Mucosa of descending colon (tissue), 3 donors: ENCODE results near the gene AP3D1. TPM values are rescaled to one million over a fixed set of nuclear protein-coding genes. Genes with fewer than 3 reads are reported as not detected.

Experiments
- ATAC-seq: fragments of 200-7000 bp; cut with Tn5 transposase; one replicate; pipeline ENCODE4 v1.9.1; 2020; ENCODE audit warnings: mild to moderate bottlenecking, moderate library complexity
- DNase-seq, 3 donors: peaks; one replicate each; pipeline ENCODE4 v3.0.0-alpha.2; 2020
- H3K36me3 ChIP-seq: fragments of 200-600 bp; one replicate; pipeline ENCODE4 v1.8.0; 2021; ENCODE audit warnings: low read depth, mild to moderate bottlenecking
- H3K4me1 ChIP-seq: fragments of 200-600 bp; one replicate; pipeline ENCODE4 v1.8.0; 2021; ENCODE audit warnings: low read depth, mild to moderate bottlenecking
- H3K4me3 ChIP-seq: fragments of 200-600 bp; one replicate; pipeline ENCODE4 v1.8.0; 2021; ENCODE audit warnings: mild to moderate bottlenecking
- H3K9me3 ChIP-seq: fragments of 200-600 bp; one replicate; pipeline ENCODE4 v1.8.0; 2021; ENCODE audit warnings: mild to moderate bottlenecking
- intact Hi-C, 2 donors: fragments of 100-400 bp; cut with DNase I in 1 of 2; cut with micrococcal nuclease in 1 of 2; formaldehyde crosslinking; loops; one replicate each; pipeline versions ENCODE4 v1.11.0 to v1.11.1; 2022; cut with DNase I, micrococcal nuclease
- total RNA-seq, 3 donors: library from RNA; stranded (reverse); fragmentation: NEBNext Ultra II Directional in 2 of 3; extraction: Animal tissue kit (Norgen Biotek cat#: 25700) in 2 of 3; gene quantifications; one replicate each; pipeline versions ENCODE4 v1.2.1 to v1.2.4, GENCODE V29; 2021 to 2023
- TF ChIP-seq, protein P1 (sequence below): fragments of 200-600 bp; IDR thresholded peaks from one replicate; pipeline ENCODE4 v1.8.0; 2022; ENCODE audit warnings: antibody characterized with exemption, mild to moderate bottlenecking
- donor health status: DM: no; HTN: no; CAD: no; lungs with moderate emphysema.
- donor health status: DM: no; HTN: no; CAD: no.
- donor health status: DM: no; HTN: yes; CAD: no.

The AP3D1 gene
- total RNA-seq, 3 donors from 2014 or later = 103 to 120 (median 103) TPM

DNA sequence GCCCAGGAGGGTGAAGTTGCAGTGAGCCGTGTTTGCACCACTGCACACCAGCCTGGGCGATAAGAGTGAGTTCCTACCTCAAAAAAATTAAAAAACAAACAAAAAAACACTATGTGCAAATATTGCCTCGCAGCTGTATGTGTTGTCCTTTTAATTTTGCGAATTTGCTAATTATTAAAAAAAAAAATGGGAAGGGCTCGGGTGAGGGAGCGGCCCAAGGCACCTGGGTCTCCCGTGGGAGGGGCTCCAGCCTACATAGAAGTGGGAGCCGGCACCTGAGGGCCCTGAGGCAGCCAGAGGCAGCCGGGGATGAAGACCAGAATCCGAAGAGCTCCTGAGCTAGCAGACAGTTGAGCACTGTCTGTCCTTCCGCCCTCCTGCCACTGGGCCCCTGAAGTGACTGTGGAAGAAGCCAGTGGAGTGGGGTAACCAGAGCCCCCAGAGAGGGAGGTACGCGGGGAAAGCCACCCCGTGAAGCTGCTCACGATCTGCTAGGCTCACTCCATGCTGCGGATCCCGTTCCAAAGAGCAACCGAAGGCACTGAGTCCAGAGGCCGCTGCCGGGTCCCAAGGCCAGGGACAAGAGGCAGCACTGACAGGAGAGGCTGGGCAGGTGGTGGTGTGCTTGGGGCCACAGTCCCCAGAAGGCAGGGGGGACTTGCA lies 48.2 kb downstream of the AP3D1 start:
- Histone ChIP-seq H3K4me3 (no peak overlapping the region), H3K4me1 (no peaks in the 10 kb centered on the region), H3K9me3 (peaks cover 2% of the 10 kb centered on the region), H3K36me3 (peaks cover 1% of the 10 kb centered on the region)
- TF ChIP-seq, protein P1, sequence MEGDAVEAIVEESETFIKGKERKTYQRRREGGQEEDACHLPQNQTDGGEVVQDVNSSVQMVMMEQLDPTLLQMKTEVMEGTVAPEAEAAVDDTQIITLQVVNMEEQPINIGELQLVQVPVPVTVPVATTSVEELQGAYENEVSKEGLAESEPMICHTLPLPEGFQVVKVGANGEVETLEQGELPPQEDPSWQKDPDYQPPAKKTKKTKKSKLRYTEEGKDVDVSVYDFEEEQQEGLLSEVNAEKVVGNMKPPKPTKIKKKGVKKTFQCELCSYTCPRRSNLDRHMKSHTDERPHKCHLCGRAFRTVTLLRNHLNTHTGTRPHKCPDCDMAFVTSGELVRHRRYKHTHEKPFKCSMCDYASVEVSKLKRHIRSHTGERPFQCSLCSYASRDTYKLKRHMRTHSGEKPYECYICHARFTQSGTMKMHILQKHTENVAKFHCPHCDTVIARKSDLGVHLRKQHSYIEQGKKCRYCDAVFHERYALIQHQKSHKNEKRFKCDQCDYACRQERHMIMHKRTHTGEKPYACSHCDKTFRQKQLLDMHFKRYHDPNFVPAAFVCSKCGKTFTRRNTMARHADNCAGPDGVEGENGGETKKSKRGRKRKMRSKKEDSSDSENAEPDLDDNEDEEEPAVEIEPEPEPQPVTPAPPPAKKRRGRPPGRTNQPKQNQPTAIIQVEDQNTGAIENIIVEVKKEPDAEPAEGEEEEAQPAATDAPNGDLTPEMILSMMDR = no peak
- DNase-seq (no peak), ATAC-seq (no peak)
- intact Hi-C loops = no loop called here

DNA sequence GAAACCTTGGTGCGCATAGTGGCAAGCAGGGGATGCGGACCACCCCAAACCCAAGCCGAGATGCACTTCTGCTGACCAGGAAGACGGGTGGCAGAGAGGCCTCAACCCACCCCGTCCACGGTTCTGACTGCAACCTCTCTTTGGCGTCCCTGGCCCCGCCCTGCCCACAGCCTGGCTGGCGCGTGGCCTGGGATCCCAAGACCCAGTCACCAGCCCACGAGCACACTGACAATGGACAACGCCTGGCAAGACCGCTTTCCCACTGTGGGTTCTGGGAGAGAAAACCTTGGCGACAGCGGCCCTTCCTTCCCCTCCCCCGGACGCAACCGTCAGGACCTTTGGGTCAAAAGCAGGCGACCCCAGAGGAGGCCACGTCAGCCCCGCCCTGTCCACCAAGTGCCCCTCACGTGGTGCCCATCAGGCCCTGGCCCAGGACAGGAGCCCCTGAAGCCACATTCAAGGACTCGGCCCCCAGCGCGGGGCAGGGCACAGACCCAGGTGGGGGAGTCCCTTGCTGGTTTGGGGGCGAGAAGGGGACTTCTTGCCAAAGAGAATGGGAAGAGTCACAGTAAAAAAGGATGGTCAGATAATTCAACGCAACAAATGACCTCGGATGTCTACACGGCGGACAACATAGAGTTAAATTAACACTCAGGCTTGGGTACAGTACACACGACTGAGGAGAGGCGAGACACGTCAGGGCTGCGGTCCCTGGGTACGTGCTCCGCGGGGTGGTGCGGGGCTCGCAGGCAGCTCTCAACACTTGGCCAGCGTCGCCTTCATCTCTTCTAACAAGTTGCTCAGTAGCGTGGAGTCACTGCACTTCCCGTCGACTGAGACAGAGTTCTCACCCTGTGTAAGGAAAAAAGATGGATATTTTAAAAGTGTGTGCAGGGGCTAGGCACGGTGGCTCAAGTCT lies 49.7 kb downstream of the AP3D1 start:
- ATAC-seq (no peak), DNase-seq (no peak)
- Histone ChIP-seq H3K4me1 (peaks cover 8% of the 10 kb centered on the region), H3K4me3 (no peak overlapping the region), H3K9me3 (peaks cover 2% of the 10 kb centered on the region), H3K36me3 (no peaks in the 10 kb centered on the region)
- intact Hi-C loops = no loop called here
- TF ChIP-seq, protein P1 = no peak

DNA sequence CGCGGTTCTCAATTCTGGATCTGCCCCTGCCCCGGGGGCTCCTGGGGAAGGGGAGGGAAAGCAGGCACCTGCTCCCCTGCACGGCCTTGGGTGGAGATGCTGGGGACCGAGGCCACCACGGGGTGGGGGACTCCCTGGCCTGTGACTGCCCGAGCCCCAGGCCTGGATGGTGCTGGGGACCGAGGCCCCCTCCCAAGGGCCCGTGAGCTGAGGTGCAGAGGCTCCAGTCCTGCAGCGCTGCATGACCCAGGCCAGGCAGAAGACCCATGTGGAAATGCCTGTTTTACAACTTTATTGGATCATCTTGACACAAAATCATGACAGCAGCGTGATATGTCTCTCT lies 50.7 kb downstream of the AP3D1 start:
- Histone ChIP-seq H3K36me3 (no peaks in the 10 kb centered on the region), H3K4me3 (no peak overlapping the region), H3K9me3 (peaks cover 2% of the 10 kb centered on the region), H3K4me1 (peaks cover 8% of the 10 kb centered on the region)
- TF ChIP-seq, protein P1 = no peak
- intact Hi-C loops = no loop called here
- ATAC-seq (no peak), DNase-seq (no peak)

DNA sequence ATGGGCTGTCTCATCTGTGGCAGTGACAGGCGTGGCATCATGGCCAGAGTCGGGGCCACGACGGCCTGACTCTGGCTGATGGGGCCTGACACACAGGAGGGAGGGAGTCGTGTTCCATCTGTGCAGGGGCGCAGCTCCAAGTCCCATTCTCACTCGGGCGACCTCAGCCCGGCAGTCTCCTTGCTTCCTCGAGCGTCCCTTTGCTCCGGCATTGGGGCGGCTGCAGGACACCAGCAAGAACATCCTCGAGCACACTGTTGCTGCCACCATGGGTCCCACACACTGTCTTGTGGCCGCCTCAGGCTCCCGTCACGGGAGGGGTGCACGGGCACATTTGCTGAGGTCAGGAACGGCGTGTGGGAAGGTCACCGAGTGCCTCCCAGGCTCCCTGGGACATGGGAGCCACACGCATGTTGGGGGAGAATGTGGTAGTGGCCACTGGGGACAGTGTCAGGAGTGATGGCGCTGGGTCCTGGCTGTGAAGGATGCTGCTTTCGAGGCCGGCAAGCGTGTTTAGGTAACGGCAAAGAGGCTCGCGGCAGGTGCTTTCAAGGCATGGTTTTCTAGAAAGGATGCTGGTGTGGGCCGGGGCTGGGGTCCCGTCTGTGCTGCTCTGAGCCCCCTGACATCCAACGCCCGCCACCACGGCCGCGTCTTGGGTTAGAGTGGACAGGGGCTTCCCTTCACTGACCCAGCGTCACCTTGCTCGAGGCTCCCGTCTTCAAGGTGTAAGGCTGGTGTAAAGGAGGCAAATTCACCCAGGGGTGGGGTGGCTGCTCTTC lies 51.2 kb downstream of the AP3D1 start:
- H3K36me3 ChIP-seq = no peaks in the 10 kb centered on the region
- TF ChIP-seq, protein P1 = no peak
- ATAC-seq (no peak), DNase-seq (no peak)
- H3K4me1 ChIP-seq = peaks cover 11% of the 10 kb centered on the region
- intact Hi-C loops = no loop called here
- no peaks in the 10 kb centered on the region for H3K9me3 ChIP-seq
- no peak overlapping the region for H3K4me3 ChIP-seq

DNA sequence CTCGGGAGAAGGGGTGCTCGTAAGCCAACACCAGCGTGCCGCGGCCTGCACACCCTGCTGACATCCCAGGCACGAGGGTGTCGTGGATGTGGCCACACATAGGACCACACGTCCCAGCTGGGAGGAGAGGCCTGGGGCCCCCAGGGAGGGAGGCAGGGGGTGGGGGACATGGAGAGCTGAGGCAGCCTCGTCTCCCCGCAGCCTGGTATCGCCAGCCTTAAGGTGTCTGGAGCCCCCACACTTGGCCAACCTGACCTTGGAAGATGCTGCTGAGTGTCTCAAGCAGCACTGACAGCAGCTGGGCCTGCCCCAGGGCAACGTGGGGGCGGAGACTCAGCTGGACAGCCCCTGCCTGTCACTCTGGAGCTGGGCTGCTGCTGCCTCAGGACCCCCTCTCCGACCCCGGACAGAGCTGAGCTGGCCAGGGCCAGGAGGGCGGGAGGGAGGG lies 52.3 kb downstream of the AP3D1 start:
- intact Hi-C loops = no loop called here

More for the DNA sequence above, 52.3 kb downstream of the AP3D1 start:
- Histone ChIP-seq H3K36me3 (no peaks in the 10 kb centered on the region), H3K9me3 (no peaks in the 10 kb centered on the region), H3K4me3 (no peak overlapping the region), H3K4me1 (peaks cover 15% of the 10 kb centered on the region)
- TF ChIP-seq, protein P1 = no peak
- ATAC-seq (no peak), DNase-seq (no peak)
